NCI-H526 treated with DMSO at 0.1 percent for 48 hours (cell line): ENCODE data around the gene GPT2.
A peak's percentile ranks its signal among the peaks of the same experiment; 100 is the strongest.
"Not testable (repeated sequence)": the region's sequence is repeated elsewhere in the genome, so short reads cannot be mapped to it uniquely, and the experiment has no call there.

Experiments used
- DNase-seq: peaks from one replicate; lab custom pipeline; 2025; lab: John Stamatoyannopoulos, UW

Gene GPT2

DNA sequence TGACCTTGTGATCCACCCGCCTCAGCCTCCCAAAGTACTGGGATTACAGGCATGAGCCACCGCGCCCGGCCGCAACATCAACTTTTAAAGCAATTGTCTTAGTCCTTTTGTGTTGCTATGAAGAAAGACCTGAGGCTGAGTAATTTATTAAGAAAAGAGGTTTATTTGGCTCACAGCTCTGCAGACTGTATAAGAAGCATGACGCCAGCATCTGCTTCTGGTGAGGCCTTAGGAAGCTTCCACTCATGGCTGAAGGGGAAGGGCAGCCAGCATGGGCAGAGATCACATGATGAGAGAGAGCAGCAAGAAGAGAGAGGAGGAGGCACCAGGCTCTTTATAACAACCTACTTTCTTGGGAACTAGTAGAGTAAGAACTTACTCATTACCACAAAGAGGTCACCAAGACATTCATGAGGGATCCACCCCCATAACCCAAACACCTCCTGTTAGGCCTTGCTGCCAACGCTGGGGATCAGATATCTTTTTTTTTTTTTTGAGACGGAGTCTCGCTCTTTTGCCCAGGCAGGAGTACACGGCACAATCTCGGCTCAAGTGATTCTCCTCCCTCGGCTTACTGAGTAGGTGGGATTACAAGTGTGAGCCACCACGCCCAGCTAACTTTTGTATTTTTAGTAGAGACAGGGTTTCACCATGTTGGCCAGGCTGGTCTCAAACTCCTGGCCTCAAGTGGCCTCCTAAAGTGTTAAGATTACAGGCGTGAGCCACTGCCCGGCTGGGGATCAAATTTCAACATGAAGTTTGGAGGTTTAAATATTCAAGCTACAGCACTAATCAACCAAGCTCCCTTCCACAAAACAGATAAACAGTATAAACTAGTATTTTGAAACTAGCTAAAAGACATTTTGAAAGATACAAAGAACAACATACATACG lies 21.4 kb upstream of the GPT2 start:
- no peak for DNase-seq

- no peak for DNase-seq
These were observed 17.9 kb upstream of the GPT2 start for GRCh38 chr16:46866286-46866685.

DNA sequence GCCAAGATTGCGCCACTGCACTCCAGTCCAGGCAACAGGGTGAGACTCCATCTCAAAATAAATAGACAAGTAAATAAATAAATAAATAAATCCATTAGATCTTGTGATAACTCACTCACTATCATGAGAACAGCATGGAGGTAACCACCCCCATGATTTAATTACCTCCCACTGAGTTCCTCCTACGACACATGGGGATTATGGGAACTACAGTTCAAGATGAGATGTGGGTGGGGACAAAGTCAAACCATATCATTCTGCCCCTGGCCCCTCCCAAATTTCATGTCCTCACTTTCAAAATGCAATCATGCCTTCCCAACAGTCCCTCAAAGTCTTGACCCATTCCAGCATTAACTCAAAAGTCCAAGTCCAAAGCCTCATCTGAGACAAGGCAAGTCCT lies 16.7 kb upstream of the GPT2 start:
- not testable (repeated sequence) for DNase-seq

DNA sequence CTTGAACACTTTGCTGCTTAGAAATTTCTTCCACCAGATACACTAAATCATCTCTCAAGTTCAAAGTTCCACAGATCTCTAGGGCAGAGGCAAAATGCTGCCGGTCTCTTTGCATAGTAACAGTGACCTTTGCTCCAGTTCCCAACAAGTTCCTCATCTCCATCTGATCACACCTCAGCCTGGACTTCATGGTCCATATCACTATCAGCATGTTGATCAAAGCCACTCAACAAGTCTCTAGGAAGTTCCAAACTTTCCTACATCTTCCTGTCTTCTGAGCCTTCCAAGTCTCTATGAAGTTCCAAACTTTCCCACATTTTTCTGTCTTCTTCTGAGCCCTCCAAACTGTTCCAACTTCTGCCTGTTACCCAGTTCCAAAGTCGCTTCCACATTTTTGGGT lies 15.3 kb upstream of the GPT2 start:
- DNase-seq: not testable (repeated sequence)

- no peak for DNase-seq
These were observed 12.6 kb upstream of the GPT2 start for GRCh38 chr16:46871597-46871996.

- no peak for DNase-seq
These were observed 11.0 kb upstream of the GPT2 start for GRCh38 chr16:46873201-46873600.

GRCh38 chr16:46875243-46875642 lies 8.9 kb upstream of the GPT2 start:
- DNase-seq: no peak

DNA sequence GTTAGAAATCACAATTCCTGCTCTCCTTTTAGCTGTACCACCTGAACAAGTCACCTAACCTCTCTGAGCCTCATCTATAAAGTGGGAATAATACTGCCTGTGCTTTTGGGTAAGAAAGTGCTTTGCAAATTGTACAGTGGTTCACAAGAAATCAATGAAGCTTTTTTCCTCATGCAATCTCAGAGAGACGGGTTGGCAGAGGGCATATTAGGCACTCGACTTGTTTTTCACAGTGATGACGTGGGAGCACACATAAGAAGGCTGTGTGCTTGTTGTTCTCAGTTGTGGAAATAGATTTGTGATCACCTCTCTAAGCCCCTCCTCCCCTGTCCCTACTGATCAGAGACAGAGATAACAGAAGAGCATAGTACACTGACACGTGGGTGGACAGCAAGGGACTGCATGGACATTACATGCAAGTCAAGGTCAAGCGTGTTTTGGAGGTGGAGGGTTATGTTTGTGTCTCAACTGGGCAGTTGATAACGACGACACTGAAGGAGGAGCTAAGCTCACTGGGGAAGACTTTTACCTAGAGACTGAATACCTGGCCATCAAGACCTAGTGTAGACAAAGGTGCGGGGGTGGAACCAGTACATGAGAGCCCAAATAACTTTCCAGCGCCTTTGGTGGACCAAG lies 1.7 kb upstream of the GPT2 start:
- no peak for DNase-seq

- no peak for DNase-seq
These were observed 1.2 kb upstream of the GPT2 start for GRCh38 chr16:46882940-46883307.

GRCh38 chr16:46883353-46883689 lies 841 bp upstream of the GPT2 start:
- DNase-seq: peak; percentile 62

- no peak for DNase-seq
These were observed 541 bp downstream of the GPT2 start for GRCh38 chr16:46884513-46885293.

DNA sequence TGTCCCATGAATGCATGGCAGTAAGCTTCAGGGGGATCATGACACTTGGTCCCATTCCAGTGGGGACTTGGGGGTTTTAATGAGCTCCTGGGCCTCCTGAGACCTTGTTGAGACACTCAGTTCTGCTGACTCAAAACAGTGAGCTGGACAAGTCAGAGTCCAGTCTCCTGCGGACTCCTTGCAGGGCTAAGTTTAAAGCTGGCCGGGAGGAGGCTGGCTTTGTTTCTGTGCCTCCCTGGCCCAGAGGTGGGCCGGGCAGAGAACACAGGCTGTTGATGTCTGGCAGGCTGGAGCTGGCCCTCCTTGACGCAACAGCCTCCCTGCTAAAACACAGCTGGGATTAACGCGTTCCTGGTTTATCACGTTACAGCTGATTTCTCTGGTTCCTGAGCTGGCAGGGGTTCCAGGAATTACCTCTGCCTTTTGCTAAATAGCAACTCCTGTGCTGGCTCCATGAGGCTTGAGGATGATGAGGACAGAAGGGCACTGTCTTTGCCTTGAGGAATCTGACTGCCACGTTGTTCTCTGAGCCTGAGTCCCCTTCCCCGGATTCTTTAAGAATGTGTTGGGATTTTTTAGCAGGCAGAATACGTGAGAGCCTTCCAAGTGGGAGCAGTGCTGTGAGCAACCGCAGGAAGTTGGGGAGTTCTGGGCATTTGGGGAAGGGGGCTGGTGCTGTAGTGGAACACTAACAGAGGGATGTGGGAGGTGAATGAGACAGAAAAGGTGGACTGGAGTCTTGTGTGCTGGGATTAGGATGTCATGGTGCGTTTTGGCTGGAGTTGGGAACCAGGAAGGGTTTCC lies 2.0 kb downstream of the GPT2 start:
- DNase-seq: no peak

DNA sequence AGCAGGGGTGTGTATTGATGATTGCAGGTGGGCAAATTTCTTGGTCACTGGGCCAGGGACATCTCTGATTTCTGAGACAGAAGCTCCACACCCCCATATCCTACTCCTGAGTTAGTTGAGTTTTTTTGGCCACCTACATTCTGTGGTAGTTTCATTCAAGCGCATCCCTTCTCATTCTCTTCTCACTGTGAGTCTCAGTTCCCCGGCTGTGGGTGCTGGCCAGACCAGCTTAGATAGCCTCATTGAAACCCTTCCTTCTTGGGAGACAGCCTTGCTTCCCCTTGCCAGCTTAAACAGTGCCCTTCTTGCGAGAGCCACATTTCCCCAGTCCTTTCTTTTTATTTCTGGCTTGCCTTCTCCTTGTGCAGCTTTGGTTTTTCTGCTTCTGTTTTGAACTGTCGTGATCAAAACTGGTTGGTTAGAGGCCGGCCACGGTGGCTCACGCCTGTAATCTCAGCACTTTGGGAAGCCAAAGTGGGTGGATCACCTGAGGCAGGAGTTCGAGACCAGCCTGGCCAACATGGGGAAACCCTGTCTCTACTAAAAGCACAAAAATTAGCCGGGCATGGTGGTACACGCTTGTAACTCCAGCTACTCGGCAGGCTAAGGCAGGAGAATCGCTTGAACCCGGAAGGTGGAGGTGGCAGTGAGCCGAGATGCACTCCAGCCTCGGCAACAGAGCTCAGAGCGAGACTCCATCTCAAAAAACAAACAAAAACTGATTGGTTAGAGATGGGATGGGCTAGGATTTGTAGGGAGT lies 2.8 kb downstream of the GPT2 start:
- DNase-seq: no peak

DNA sequence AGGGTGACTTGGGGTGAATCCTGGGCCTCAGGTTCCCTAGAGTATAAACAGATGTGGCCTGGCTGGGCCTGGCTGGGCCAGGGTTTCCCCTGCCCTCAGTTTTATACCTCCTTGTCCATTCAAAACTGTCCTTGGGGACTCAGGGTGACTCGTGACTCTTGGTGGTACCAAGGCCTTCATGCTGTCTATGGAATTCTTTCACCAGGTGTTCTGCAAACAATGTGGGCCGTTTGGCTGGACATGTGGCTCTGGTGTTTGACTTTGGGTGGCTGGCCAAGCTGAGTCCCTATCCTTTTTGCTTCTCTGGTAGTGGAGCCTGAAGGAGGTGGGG lies 3.3 kb downstream of the GPT2 start:
- no peak for DNase-seq

GRCh38 chr16:46889245-46889941 lies 5.2 kb downstream of the GPT2 start:
- no peak for DNase-seq

- DNase-seq: no peak
These were observed 5.8 kb downstream of the GPT2 start for GRCh38 chr16:46889942-46890300.

- no peak for DNase-seq
These were observed 7.7 kb downstream of the GPT2 start for GRCh38 chr16:46891910-46892309.

DNA sequence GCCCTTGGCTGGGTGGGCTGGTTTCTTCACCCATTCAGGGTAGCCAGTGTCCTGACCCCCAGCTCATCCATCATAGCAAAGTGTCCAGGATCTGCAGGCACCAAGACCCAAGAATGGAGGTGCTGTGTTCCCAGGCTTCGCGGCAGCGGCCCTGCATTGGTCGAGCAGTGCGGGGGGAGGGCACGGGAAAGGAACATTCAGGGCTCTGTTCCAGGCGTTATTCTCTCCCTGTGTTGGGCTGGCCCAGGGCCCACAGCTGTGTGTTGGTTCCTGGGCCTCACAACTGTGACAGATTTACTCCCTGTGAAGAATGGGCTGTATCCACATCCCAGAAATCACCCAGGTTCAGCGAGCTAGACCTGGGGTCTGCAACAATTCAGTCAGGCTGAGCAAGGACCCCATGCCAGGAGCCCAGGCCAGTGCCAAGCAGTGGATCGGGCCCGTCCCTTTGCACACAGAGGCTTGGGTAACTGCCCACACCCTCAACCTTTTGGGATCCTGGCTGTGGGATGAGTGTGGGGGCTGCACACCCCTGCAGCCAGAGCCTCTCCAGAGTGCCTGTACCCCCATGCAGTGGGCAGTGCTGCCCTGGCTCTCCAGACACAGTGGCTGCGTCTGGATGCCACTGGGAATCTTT lies 10.0 kb downstream of the GPT2 start:
- no peak for DNase-seq

- DNase-seq: no peak
These were observed 11.5 kb downstream of the GPT2 start for GRCh38 chr16:46895399-46896313.
